ENCODE results near the gene GP5. TPM values are rescaled to one million over a fixed set of nuclear protein-coding genes. Genes with fewer than 3 reads are reported as not detected.

The GP5 gene
- total and polyA plus RNA-seq, 2 experiments from 2014 or later = 0.11 TPM; not detected in 1

- Histone ChIP-seq H3K9me3 (ENCODE audit: low read depth) (no peaks in the 10 kb centered on the region), H3K27ac (no peak overlapping the region), H4K20me1 (ENCODE audit: insufficient read depth) (no peaks in the 10 kb centered on the region), H3K4me2 (ENCODE audit: unreplicated experiment) (no peak overlapping the region), H3K27me3 (replicated peaks; ENCODE audit: insufficient read depth) (no peaks in the 10 kb centered on the region), H3K4me3 (no peak overlapping the region), H3K9ac (no peak overlapping the region), H3K4me1 (ENCODE audit: insufficient read depth) (no peaks in the 10 kb centered on the region), H3K36me3 (ENCODE audit: low read depth) (peaks cover 91% of the 10 kb centered on the region), H3K9me2 (ENCODE audit: insufficient read depth) (no peaks in the 10 kb centered on the region), H3K79me2 (ENCODE audit: insufficient read depth) (peaks cover 62% of the 10 kb centered on the region), H3F3A (ENCODE audit: insufficient read depth) (peaks cover 49% of the 10 kb centered on the region), H2AFZ (no peak overlapping the region)
- TF ChIP-seq EZH2 (IDR thresholded peaks at IDR 0.05; ENCODE audit: insufficient read depth, poor library complexity, severe bottlenecking) = no peak
- no peak for DNase-seq
- 71 to 74% methylated on average over 3 of the region's 3 CpGs for WGBS, 2 experiments (ENCODE audit: low coverage in 1 of 2, low lambda C conversion rate in 2 of 2, missing lambda C conversion rate in 2 of 2)
- in situ Hi-C loops (cut with MboI) = no loop called here
These were observed 35.4 kb upstream of the GP5 start for GRCh38 chr3:194434503-194434902.

GRCh38 chr3:194431554-194431953 lies 32.5 kb upstream of the GP5 start:
- no peaks in the 10 kb centered on the region for H4K20me1 ChIP-seq (ENCODE audit: insufficient read depth)

GRCh38 chr3:194425399-194425798 lies 26.3 kb upstream of the GP5 start:
- H4K20me1 ChIP-seq (ENCODE audit: insufficient read depth) = no peaks in the 10 kb centered on the region
- TF ChIP-seq EZH2 (IDR thresholded peaks at IDR 0.05; ENCODE audit: insufficient read depth, poor library complexity, severe bottlenecking) = no peak
- TF ChIP-seq EZH2phosphoT487 (IDR thresholded peaks at IDR 0.05; ENCODE audit: insufficient read depth, low read depth) = no peak
- no peak overlapping the region for H3K9ac ChIP-seq
- H3K27ac ChIP-seq = no peak overlapping the region
- DNase-seq = no peak
- peaks cover 71% of the 10 kb centered on the region for H3F3A ChIP-seq (ENCODE audit: insufficient read depth)
- H3K9me2 ChIP-seq (ENCODE audit: insufficient read depth) = no peaks in the 10 kb centered on the region
- H3K4me3 ChIP-seq = no peak overlapping the region
- peaks cover 14% of the 10 kb centered on the region for H3K4me1 ChIP-seq (ENCODE audit: insufficient read depth)
- no peaks in the 10 kb centered on the region for H3K9me3 ChIP-seq (ENCODE audit: low read depth)
- H2AFZ ChIP-seq = no peak overlapping the region
- H3K36me3 ChIP-seq (ENCODE audit: low read depth) = peaks cover 85% of the 10 kb centered on the region
- H3K27me3 ChIP-seq (replicated peaks; ENCODE audit: insufficient read depth) = no peaks in the 10 kb centered on the region
- 85 to 90% methylated on average over 4 of the region's 4 CpGs for WGBS, 2 experiments (ENCODE audit: low coverage in 1 of 2, low lambda C conversion rate in 2 of 2, missing lambda C conversion rate in 2 of 2)
- in situ Hi-C loops (cut with MboI) = no loop called here
- no peak overlapping the region for H3K4me2 ChIP-seq (ENCODE audit: unreplicated experiment)
- peaks cover 36% of the 10 kb centered on the region for H3K79me2 ChIP-seq (ENCODE audit: insufficient read depth)

More at GRCh38 chr3:194431554-194431953, 32.5 kb upstream of the GP5 start:
- H2AFZ ChIP-seq = no peak overlapping the region
- no peaks in the 10 kb centered on the region for H3K9me3 ChIP-seq (ENCODE audit: low read depth)
- H3K27ac ChIP-seq = no peak overlapping the region
- H3K9ac ChIP-seq = no peak overlapping the region
- no peak for DNase-seq
- no peak overlapping the region for H3K4me3 ChIP-seq
- peaks cover 61% of the 10 kb centered on the region for H3F3A ChIP-seq (ENCODE audit: insufficient read depth)
- WGBS, 2 experiments (ENCODE audit: low coverage in 1 of 2, low lambda C conversion rate in 2 of 2, missing lambda C conversion rate in 2 of 2) = 77 to 88% methylated on average over 5 of the region's 5 CpGs
- no peaks in the 10 kb centered on the region for H3K4me1 ChIP-seq (ENCODE audit: insufficient read depth)
- no peak overlapping the region for H3K4me2 ChIP-seq (ENCODE audit: unreplicated experiment)
- H3K79me2 ChIP-seq (ENCODE audit: insufficient read depth) = peaks cover 49% of the 10 kb centered on the region
- TF ChIP-seq EZH2 (IDR thresholded peaks at IDR 0.05; ENCODE audit: insufficient read depth, poor library complexity, severe bottlenecking) (no peak), EZH2phosphoT487 (IDR thresholded peaks at IDR 0.05; ENCODE audit: insufficient read depth, low read depth) (no peak)
- no peaks in the 10 kb centered on the region for H3K27me3 ChIP-seq (replicated peaks; ENCODE audit: insufficient read depth)
- in situ Hi-C loops (cut with MboI) = no loop called here
- H3K9me2 ChIP-seq (ENCODE audit: insufficient read depth) = no peaks in the 10 kb centered on the region
- peaks cover 89% of the 10 kb centered on the region for H3K36me3 ChIP-seq (ENCODE audit: low read depth)

- in situ Hi-C loops (cut with MboI) = no loop called here
- Histone ChIP-seq H2AFZ (no peak overlapping the region), H3K4me3 (no peak overlapping the region), H3K4me1 (ENCODE audit: insufficient read depth) (peaks cover 14% of the 10 kb centered on the region), H4K20me1 (ENCODE audit: insufficient read depth) (no peaks in the 10 kb centered on the region), H3K79me2 (ENCODE audit: insufficient read depth) (peaks cover 41% of the 10 kb centered on the region), H3K9me2 (ENCODE audit: insufficient read depth) (no peaks in the 10 kb centered on the region), H3K36me3 (ENCODE audit: low read depth) (peaks cover 84% of the 10 kb centered on the region), H3K27me3 (replicated peaks; ENCODE audit: insufficient read depth) (no peaks in the 10 kb centered on the region), H3K9me3 (ENCODE audit: low read depth) (no peaks in the 10 kb centered on the region), H3K9ac (no peak overlapping the region), H3K4me2 (ENCODE audit: unreplicated experiment) (no peak overlapping the region), H3K27ac (no peak overlapping the region), H3F3A (ENCODE audit: insufficient read depth) (peaks cover 66% of the 10 kb centered on the region)
- 88 to 90% methylated on average over 7 of the region's 7 CpGs for WGBS, 2 experiments (ENCODE audit: low coverage in 1 of 2, low lambda C conversion rate in 2 of 2, missing lambda C conversion rate in 2 of 2)
- DNase-seq = no peak
- TF ChIP-seq EZH2 (IDR thresholded peaks at IDR 0.05; ENCODE audit: insufficient read depth, poor library complexity, severe bottlenecking) = no peak
- no peak for TF ChIP-seq EZH2phosphoT487 (IDR thresholded peaks at IDR 0.05; ENCODE audit: insufficient read depth, low read depth)
These were observed 25.9 kb upstream of the GP5 start for GRCh38 chr3:194424953-194425352.

- H4K20me1 ChIP-seq (ENCODE audit: insufficient read depth) = no peaks in the 10 kb centered on the region
- no peak overlapping the region for H3K27ac ChIP-seq
- H3K4me2 ChIP-seq (ENCODE audit: unreplicated experiment) = no peak overlapping the region
- TF ChIP-seq EZH2 (IDR thresholded peaks at IDR 0.05; ENCODE audit: insufficient read depth, poor library complexity, severe bottlenecking) (no peak), EZH2phosphoT487 (IDR thresholded peaks at IDR 0.05; ENCODE audit: insufficient read depth, low read depth) (no peak)
- no peak for DNase-seq
- H3K9me2 ChIP-seq (ENCODE audit: insufficient read depth) = no peaks in the 10 kb centered on the region
- in situ Hi-C loops (cut with MboI) = no loop called here
- peaks cover 14% of the 10 kb centered on the region for H3K4me1 ChIP-seq (ENCODE audit: insufficient read depth)
- no peaks in the 10 kb centered on the region for H3K9me3 ChIP-seq (ENCODE audit: low read depth)
- no peak overlapping the region for H3K4me3 ChIP-seq
- peaks cover 46% of the 10 kb centered on the region for H3K79me2 ChIP-seq (ENCODE audit: insufficient read depth)
- no peak overlapping the region for H3K9ac ChIP-seq
- no peak overlapping the region for H2AFZ ChIP-seq
- H3K36me3 ChIP-seq (ENCODE audit: low read depth) = peaks cover 84% of the 10 kb centered on the region
- H3F3A ChIP-seq (ENCODE audit: insufficient read depth) = peaks cover 63% of the 10 kb centered on the region
- 100% methylated on average over 1 of the region's 1 CpG for WGBS, 2 experiments (ENCODE audit: low coverage in 1 of 2, low lambda C conversion rate in 2 of 2, missing lambda C conversion rate in 2 of 2)
- no peaks in the 10 kb centered on the region for H3K27me3 ChIP-seq (replicated peaks; ENCODE audit: insufficient read depth)
These were observed 25.3 kb upstream of the GP5 start for GRCh38 chr3:194424373-194424772.

Data from GM23248 (cell line).